ENCODE data around the gene IBSP.

GRCh38 chr4:87803421-87803820, 4.1 kb downstream of the IBSP start:
- no peak for TF ChIP-seq CTCF (IDR thresholded peaks at IDR 0.05)
- TF ChIP-seq POLR2A (IDR thresholded peaks at IDR 0.05) = no peak

Measured in sigmoid colon (tissue), 3 donors.